Measurements from ENCODE around the gene LRRC46. TPM values are rescaled to one million over a fixed set of nuclear protein-coding genes. Genes with fewer than 3 reads are reported as not detected.

The LRRC46 gene
- total RNA-seq, 1 experiment from 2014 or later: 0.39 TPM

GRCh38 chr17:47875011-47875985, 43.8 kb downstream of the LRRC46 start:
- DNase-seq (ENCODE audit: low spot score) (no peak), ATAC-seq (no peak)
- H3K36me3 Mint-ChIP-seq: no peaks in the 10 kb centered on the region
- TF ChIP-seq ZNF512 (CRISPR knock-in tag; IDR thresholded peaks at IDR 0.05; ENCODE audit: borderline replicate concordance) (no peak), SMAD3 (CRISPR knock-in tag; IDR thresholded peaks at IDR 0.05; ENCODE audit: borderline replicate concordance) (no peak), AFF4 (CRISPR knock-in tag; IDR thresholded peaks at IDR 0.05; ENCODE audit: borderline replicate concordance) (no peak)
- H3K4me1 Mint-ChIP-seq: peaks cover 59% of the 10 kb centered on the region
- no peak overlapping the region for H3K27ac Mint-ChIP-seq
- ChIA-PET CTCF (interaction anchor here (0.7 to 8.7 kb wide), 6 partner anchors 14 to 34 kb away, joined by 3 to 94 read pairs (median 4); partner anchors contain the start of gene SCRN2), POLR2A (no interaction called here)
- H3K9me3 Mint-ChIP-seq: no peaks in the 10 kb centered on the region
- H3K27me3 Mint-ChIP-seq (ENCODE audit: low read depth): peaks cover 53% of the 10 kb centered on the region
- no peak overlapping the region for H3K4me3 Mint-ChIP-seq

GRCh38 chr17:47877368-47878034, 46.0 kb downstream of the LRRC46 start:
- Mint-ChIP-seq H3K27me3 (ENCODE audit: low read depth) (peaks cover 35% of the 10 kb centered on the region), H3K4me3 (no peak overlapping the region), H3K27ac (no peak overlapping the region), H3K9me3 (no peaks in the 10 kb centered on the region), H3K4me1 (peaks cover 49% of the 10 kb centered on the region), H3K36me3 (no peaks in the 10 kb centered on the region)
- ATAC-seq (no peak), DNase-seq (ENCODE audit: low spot score) (no peak)
- ChIA-PET CTCF (interaction anchor here (0.8 to 18.5 kb wide), 2 partner anchors 12 to 33 kb away, joined by 3 to 1122 read pairs; partner anchors contain the start of genes SCRN2 and SP6), POLR2A (no interaction called here)
- no peak for TF ChIP-seq MXD4 (CRISPR knock-in tag; IDR thresholded peaks at IDR 0.05; ENCODE audit: borderline replicate concordance)
- TF ChIP-seq JUN (CRISPR knock-in tag; IDR thresholded peaks at IDR 0.05): no peak
- no peak for TF ChIP-seq PRDM15 (CRISPR knock-in tag; IDR thresholded peaks at IDR 0.05)
- no peak for TF ChIP-seq AR (CRISPR knock-in tag; IDR thresholded peaks at IDR 0.05)
- no peak for TF ChIP-seq IRF2 (CRISPR knock-in tag; IDR thresholded peaks at IDR 0.05; ENCODE audit: borderline replicate concordance, low read depth)
- no peak for TF ChIP-seq ATF1 (CRISPR knock-in tag; IDR thresholded peaks at IDR 0.05)
- no peak for TF ChIP-seq ZSCAN18 (CRISPR knock-in tag; IDR thresholded peaks at IDR 0.05)
- TF ChIP-seq SP1 (CRISPR knock-in tag; conservative IDR thresholded peaks at IDR 0.05): no peak
- TF ChIP-seq E2F4 (CRISPR knock-in tag; IDR thresholded peaks at IDR 0.05; ENCODE audit: borderline replicate concordance, low read depth): no peak
